WTC11 (cell line): ENCODE results near the gene SLC22A4. TPM values are rescaled to one million over a fixed set of nuclear protein-coding genes. Genes with fewer than 3 reads are reported as not detected.

Experiments
- ATAC-seq: fragments of 200-7000 bp; cut with Tn5 transposase; 2 replicates; pipeline ENCODE4 v1.10.0; 2021; ENCODE audit warnings: mild to moderate bottlenecking, moderate library complexity
- CTCF ChIA-PET: fragments of 300-600 bp; sonication (Branson Sonifier 250); formaldehyde crosslinking; loops from one replicate; lab custom pipeline; 2021; ENCODE audit warnings: antibody characterized with exemption; lab: Charles Lee
- POLR2A ChIA-PET: fragments of 350-600 bp; sonication (Branson Sonifier 250); formaldehyde crosslinking; loops from one replicate; lab custom pipeline; 2021; ENCODE audit warnings: antibody characterized with exemption; lab: Charles Lee
- DNase-seq: peaks from one replicate; pipeline ENCODE4 v3.0.0; 2021; ENCODE audit warnings: low spot score
- H3K27ac Mint-ChIP-seq: 2 replicates; pipeline ENCODE4 v1.8.0; 2021; ENCODE audit warnings: mixed read lengths
- H3K27me3 Mint-ChIP-seq: 2 replicates; pipeline ENCODE4 v1.8.0; 2021; ENCODE audit warnings: low read depth, mild to moderate bottlenecking, moderate library complexity, mixed read lengths
- H3K36me3 Mint-ChIP-seq: 2 replicates; pipeline ENCODE4 v1.8.0; 2021; ENCODE audit warnings: mixed read lengths
- H3K4me1 Mint-ChIP-seq: 2 replicates; pipeline ENCODE4 v1.8.0; 2022; ENCODE audit warnings: mixed read lengths
- H3K4me3 Mint-ChIP-seq: 2 replicates; pipeline ENCODE4 v1.8.0; 2021; ENCODE audit warnings: mild to moderate bottlenecking, moderate library complexity, mixed read lengths
- H3K9me3 Mint-ChIP-seq: 2 replicates; pipeline ENCODE4 v1.8.0; 2021; ENCODE audit warnings: mixed read lengths
- ELF4 ChIP-seq: sonication (generic); formaldehyde crosslinking; IDR thresholded peaks from 2 replicates; pipeline ENCODE4 v1.8.1; 2022; ENCODE audit warnings: low read depth, mild to moderate bottlenecking, moderate library complexity, missing genetic modification reagents
- EMX1 ChIP-seq: fragments of 250-450 bp; sonication (Bioruptor Pico); IDR thresholded peaks from 2 replicates; pipeline ENCODE4 v1.8.0; 2021; ENCODE audit warnings: mild to moderate bottlenecking
- ESRRA ChIP-seq: sonication (generic); formaldehyde crosslinking; IDR thresholded peaks from 2 replicates; pipeline ENCODE4 v1.8.1; 2022; ENCODE audit warnings: mild to moderate bottlenecking, missing genetic modification reagents, borderline replicate concordance
- GTF2I ChIP-seq: fragments of 250-450 bp; sonication (Bioruptor Pico); conservative IDR thresholded peaks from 2 replicates; pipeline ENCODE4 v1.4.0; 2021; ENCODE audit warnings: mild to moderate bottlenecking
- MYBL2 ChIP-seq: sonication (generic); formaldehyde crosslinking; IDR thresholded peaks from 2 replicates; pipeline ENCODE4 v1.8.1; 2023; ENCODE audit warnings: mild to moderate bottlenecking, moderate library complexity, missing genetic modification reagents
- NFE2L1 ChIP-seq: sonication (generic); formaldehyde crosslinking; IDR thresholded peaks from 2 replicates; pipeline ENCODE4 v1.8.1; 2023; ENCODE audit warnings: missing genetic modification reagents
- SMAD3 ChIP-seq: sonication (generic); formaldehyde crosslinking; IDR thresholded peaks from 2 replicates; pipeline ENCODE4 v1.8.0; 2022; ENCODE audit warnings: missing genetic modification reagents, mild to moderate bottlenecking, borderline replicate concordance
- ZNF121 ChIP-seq: sonication (generic); formaldehyde crosslinking; IDR thresholded peaks from 2 replicates; pipeline ENCODE4 v1.8.0; 2023; ENCODE audit warnings: missing genetic modification reagents
- ZNF317 ChIP-seq: sonication (generic); formaldehyde crosslinking; IDR thresholded peaks from 2 replicates; pipeline ENCODE4 v1.8.1; 2023; ENCODE audit warnings: low read depth, mild to moderate bottlenecking, moderate library complexity, missing genetic modification reagents, borderline replicate concordance
- ZNF416 ChIP-seq: fragments of 250-450 bp; sonication (Bioruptor Pico); IDR thresholded peaks from 2 replicates; pipeline ENCODE4 v1.9.0; 2021; ENCODE audit warnings: mild to moderate bottlenecking, inconsistent platforms
- total RNA-seq: library from RNA; stranded (reverse); gene quantifications from 3 replicates; pipeline ENCODE4 v1.2.3, GENCODE V29; 2021
- TF ChIP-seq, protein P1 (sequence below): sonication (generic); formaldehyde crosslinking; IDR thresholded peaks from 2 replicates; pipeline ENCODE4 v1.8.1; 2022; ENCODE audit warnings: missing genetic modification reagents, borderline replicate concordance
- TF ChIP-seq, protein P2 (sequence below): fragments of 200-600 bp; IDR thresholded peaks from 2 replicates; pipeline ENCODE4 v1.8.0; 2022; ENCODE audit warnings: antibody characterized with exemption
- TF ChIP-seq, protein P3 (sequence below): fragments of 250-450 bp; sonication (Bioruptor Pico); IDR thresholded peaks from 2 replicates; pipeline ENCODE4 v1.9.0; 2021; ENCODE audit warnings: mild to moderate bottlenecking
- TF ChIP-seq, protein P4 (sequence below): sonication (generic); formaldehyde crosslinking; IDR thresholded peaks from 2 replicates; pipeline ENCODE4 v1.8.0; 2022; ENCODE audit warnings: mild to moderate bottlenecking, missing genetic modification reagents
- TF ChIP-seq, protein P5 (sequence below): sonication (generic); formaldehyde crosslinking; IDR thresholded peaks from 2 replicates; pipeline ENCODE4 v1.8.1; 2023; ENCODE audit warnings: mild to moderate bottlenecking, missing genetic modification reagents, borderline replicate concordance
- TF ChIP-seq, protein P6 (sequence below): sonication (generic); formaldehyde crosslinking; IDR thresholded peaks from 2 replicates; pipeline ENCODE4 v1.8.0; 2023; ENCODE audit warnings: missing genetic modification reagents

SLC22A4 gene
- total RNA-seq, 1 experiment from 2014 or later, result 0.35 TPM

DNA sequence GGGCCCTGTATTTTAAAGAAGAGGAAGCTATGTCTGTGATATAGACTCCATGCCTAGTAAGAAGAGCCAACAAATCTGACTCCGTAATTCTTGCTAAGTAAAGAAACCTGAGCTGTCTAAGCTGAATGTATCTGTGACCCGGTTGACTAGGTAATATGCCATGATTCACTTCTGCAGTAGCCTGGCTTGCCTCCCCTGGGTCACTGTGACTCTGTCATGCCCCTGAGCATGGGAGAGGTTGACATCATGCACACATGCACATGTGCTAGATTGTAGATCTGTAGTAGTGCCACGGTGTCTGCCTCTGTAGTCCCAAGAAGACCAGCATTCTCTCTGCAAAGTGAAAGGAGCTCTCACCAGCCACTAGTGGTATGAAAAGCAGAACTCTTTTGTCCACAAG lies 84.4 kb downstream of the SLC22A4 start:
- TF ChIP-seq SMAD3 (CRISPR knock-in tag) (no peak), ESRRA (no peak), GTF2I (CRISPR knock-in tag) (no peak), MYBL2 (CRISPR knock-in tag) (no peak), EMX1 (no peak), ELF4 (CRISPR knock-in tag) (no peak), NFE2L1 (CRISPR knock-in tag) (no peak), ZNF416 (CRISPR knock-in tag) (no peak), ZNF121 (CRISPR knock-in tag) (no peak), ZNF317 (CRISPR knock-in tag) (no peak)
- TF ChIP-seq, protein P1, sequence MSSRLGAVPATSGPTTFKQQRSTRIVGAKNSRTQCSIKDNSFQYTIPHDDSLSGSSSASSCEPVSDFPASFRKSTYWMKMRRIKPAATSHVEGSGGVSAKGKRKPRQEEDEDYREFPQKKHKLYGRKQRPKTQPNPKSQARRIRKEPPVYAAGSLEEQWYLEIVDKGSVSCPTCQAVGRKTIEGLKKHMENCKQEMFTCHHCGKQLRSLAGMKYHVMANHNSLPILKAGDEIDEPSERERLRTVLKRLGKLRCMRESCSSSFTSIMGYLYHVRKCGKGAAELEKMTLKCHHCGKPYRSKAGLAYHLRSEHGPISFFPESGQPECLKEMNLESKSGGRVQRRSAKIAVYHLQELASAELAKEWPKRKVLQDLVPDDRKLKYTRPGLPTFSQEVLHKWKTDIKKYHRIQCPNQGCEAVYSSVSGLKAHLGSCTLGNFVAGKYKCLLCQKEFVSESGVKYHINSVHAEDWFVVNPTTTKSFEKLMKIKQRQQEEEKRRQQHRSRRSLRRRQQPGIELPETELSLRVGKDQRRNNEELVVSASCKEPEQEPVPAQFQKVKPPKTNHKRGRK, result no peak
- TF ChIP-seq, protein P2, sequence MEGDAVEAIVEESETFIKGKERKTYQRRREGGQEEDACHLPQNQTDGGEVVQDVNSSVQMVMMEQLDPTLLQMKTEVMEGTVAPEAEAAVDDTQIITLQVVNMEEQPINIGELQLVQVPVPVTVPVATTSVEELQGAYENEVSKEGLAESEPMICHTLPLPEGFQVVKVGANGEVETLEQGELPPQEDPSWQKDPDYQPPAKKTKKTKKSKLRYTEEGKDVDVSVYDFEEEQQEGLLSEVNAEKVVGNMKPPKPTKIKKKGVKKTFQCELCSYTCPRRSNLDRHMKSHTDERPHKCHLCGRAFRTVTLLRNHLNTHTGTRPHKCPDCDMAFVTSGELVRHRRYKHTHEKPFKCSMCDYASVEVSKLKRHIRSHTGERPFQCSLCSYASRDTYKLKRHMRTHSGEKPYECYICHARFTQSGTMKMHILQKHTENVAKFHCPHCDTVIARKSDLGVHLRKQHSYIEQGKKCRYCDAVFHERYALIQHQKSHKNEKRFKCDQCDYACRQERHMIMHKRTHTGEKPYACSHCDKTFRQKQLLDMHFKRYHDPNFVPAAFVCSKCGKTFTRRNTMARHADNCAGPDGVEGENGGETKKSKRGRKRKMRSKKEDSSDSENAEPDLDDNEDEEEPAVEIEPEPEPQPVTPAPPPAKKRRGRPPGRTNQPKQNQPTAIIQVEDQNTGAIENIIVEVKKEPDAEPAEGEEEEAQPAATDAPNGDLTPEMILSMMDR, result no peak
- TF ChIP-seq, protein P3, sequence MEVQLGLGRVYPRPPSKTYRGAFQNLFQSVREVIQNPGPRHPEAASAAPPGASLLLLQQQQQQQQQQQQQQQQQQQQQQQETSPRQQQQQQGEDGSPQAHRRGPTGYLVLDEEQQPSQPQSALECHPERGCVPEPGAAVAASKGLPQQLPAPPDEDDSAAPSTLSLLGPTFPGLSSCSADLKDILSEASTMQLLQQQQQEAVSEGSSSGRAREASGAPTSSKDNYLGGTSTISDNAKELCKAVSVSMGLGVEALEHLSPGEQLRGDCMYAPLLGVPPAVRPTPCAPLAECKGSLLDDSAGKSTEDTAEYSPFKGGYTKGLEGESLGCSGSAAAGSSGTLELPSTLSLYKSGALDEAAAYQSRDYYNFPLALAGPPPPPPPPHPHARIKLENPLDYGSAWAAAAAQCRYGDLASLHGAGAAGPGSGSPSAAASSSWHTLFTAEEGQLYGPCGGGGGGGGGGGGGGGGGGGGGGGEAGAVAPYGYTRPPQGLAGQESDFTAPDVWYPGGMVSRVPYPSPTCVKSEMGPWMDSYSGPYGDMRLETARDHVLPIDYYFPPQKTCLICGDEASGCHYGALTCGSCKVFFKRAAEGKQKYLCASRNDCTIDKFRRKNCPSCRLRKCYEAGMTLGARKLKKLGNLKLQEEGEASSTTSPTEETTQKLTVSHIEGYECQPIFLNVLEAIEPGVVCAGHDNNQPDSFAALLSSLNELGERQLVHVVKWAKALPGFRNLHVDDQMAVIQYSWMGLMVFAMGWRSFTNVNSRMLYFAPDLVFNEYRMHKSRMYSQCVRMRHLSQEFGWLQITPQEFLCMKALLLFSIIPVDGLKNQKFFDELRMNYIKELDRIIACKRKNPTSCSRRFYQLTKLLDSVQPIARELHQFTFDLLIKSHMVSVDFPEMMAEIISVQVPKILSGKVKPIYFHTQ, result no peak
- TF ChIP-seq, protein P4, sequence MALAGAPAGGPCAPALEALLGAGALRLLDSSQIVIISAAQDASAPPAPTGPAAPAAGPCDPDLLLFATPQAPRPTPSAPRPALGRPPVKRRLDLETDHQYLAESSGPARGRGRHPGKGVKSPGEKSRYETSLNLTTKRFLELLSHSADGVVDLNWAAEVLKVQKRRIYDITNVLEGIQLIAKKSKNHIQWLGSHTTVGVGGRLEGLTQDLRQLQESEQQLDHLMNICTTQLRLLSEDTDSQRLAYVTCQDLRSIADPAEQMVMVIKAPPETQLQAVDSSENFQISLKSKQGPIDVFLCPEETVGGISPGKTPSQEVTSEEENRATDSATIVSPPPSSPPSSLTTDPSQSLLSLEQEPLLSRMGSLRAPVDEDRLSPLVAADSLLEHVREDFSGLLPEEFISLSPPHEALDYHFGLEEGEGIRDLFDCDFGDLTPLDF (CRISPR knock-in tag), result no peak
- TF ChIP-seq, protein P5, sequence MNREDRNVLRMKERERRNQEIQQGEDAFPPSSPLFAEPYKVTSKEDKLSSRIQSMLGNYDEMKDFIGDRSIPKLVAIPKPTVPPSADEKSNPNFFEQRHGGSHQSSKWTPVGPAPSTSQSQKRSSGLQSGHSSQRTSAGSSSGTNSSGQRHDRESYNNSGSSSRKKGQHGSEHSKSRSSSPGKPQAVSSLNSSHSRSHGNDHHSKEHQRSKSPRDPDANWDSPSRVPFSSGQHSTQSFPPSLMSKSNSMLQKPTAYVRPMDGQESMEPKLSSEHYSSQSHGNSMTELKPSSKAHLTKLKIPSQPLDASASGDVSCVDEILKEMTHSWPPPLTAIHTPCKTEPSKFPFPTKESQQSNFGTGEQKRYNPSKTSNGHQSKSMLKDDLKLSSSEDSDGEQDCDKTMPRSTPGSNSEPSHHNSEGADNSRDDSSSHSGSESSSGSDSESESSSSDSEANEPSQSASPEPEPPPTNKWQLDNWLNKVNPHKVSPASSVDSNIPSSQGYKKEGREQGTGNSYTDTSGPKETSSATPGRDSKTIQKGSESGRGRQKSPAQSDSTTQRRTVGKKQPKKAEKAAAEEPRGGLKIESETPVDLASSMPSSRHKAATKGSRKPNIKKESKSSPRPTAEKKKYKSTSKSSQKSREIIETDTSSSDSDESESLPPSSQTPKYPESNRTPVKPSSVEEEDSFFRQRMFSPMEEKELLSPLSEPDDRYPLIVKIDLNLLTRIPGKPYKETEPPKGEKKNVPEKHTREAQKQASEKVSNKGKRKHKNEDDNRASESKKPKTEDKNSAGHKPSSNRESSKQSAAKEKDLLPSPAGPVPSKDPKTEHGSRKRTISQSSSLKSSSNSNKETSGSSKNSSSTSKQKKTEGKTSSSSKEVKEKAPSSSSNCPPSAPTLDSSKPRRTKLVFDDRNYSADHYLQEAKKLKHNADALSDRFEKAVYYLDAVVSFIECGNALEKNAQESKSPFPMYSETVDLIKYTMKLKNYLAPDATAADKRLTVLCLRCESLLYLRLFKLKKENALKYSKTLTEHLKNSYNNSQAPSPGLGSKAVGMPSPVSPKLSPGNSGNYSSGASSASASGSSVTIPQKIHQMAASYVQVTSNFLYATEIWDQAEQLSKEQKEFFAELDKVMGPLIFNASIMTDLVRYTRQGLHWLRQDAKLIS, result no peak
- TF ChIP-seq, protein P6, sequence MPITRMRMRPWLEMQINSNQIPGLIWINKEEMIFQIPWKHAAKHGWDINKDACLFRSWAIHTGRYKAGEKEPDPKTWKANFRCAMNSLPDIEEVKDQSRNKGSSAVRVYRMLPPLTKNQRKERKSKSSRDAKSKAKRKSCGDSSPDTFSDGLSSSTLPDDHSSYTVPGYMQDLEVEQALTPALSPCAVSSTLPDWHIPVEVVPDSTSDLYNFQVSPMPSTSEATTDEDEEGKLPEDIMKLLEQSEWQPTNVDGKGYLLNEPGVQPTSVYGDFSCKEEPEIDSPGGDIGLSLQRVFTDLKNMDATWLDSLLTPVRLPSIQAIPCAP (CRISPR knock-in tag), result no peak
- no peak overlapping the region for H3K4me3 Mint-ChIP-seq
- no peak for ATAC-seq

More for the DNA sequence above, 84.4 kb downstream of the SLC22A4 start:
- CTCF ChIA-PET, result interaction anchor here (0.8 to 1.6 kb wide), 3 partner anchors 8 to 122 kb away, joined by 3 to 4 read pairs (median 4); no protein-coding TSS in a partner anchor
- H3K36me3 Mint-ChIP-seq, result no peaks in the 10 kb centered on the region
- H3K9me3 Mint-ChIP-seq, result no peaks in the 10 kb centered on the region
- H3K27me3 Mint-ChIP-seq, result no peaks in the 10 kb centered on the region
- H3K27ac Mint-ChIP-seq, result no peak overlapping the region
- no peaks in the 10 kb centered on the region for H3K4me1 Mint-ChIP-seq
- POLR2A ChIA-PET, result no interaction called here
- DNase-seq, result no peak
